ENCODE results near the gene COL6A5. TPM values are rescaled to one million over a fixed set of nuclear protein-coding genes. Genes with fewer than 3 reads are reported as not detected.

Gene COL6A5
- total RNA-seq, 1 experiment from 2014 or later: not detected

DNA sequence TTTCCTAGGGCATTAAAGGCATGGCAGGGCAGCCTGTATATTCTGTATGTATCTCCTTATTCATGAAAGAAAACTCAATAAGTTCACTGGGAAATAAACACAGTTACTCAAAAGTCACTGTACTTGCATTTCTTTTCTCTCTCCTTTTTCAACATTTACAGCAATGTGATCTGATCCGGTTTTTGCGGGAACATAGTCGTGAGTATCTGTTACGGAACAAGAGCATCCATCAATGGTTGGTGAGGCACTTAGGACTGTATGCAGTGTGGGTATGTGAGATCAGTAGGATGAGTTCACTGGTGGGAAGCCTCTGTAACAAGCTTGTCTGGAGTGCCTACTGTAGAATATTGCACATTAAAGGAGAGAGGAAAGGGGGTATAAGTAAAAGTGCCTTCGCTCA lies 80.7 kb downstream of the COL6A5 start:
- RAD21 ChIA-PET (ENCODE audit: low non-redundant PET in 1 of 2, low total read pairs in 2 of 2, uncharacterized antibody in 2 of 2, unreplicated experiment in 2 of 2): no interaction called here
- no TSS peak for BruUV-seq (replicated peaks)
- no peaks in the 10 kb centered on the region for H3K9me2 ChIP-seq (ENCODE audit: insufficient read depth)
- no peak for ATAC-seq
- no peak for DNase-seq (ENCODE audit: low read depth, low spot score)
- no peak overlapping the region for H3K4me3 ChIP-seq (replicated peaks in 1 of 2; ENCODE audit: low read depth in 1 of 2, low read length in 2 of 2)
- H3K9me3 ChIP-seq (ENCODE audit: control insufficient read depth in 1 of 2, insufficient read depth in 1 of 2, low read depth in 1 of 2, low read length in 2 of 2): no peaks in the 10 kb centered on the region
- no peak for TF ChIP-seq EZH2phosphoT487 (IDR thresholded peaks at IDR 0.05; ENCODE audit: borderline replicate concordance)
- TF ChIP-seq EGR1 (IDR thresholded peaks at IDR 0.05; ENCODE audit: low read depth): no peak
- TF ChIP-seq YY1 (IDR thresholded peaks at IDR 0.05; ENCODE audit: extremely low read depth, insufficient replicate concordance, low read depth, low read length): no peak
- no peak for TF ChIP-seq RAD21 (IDR thresholded peaks at IDR 0.05; ENCODE audit: low read depth)
- TF ChIP-seq CEBPB (IDR thresholded peaks at IDR 0.05; ENCODE audit: low read depth): no peak
- no peak for TF ChIP-seq FOSL1 (IDR thresholded peaks at IDR 0.05; ENCODE audit: low read depth)
- no peak for TF ChIP-seq REST (IDR thresholded peaks at IDR 0.05; ENCODE audit: low read depth)
- no peak for TF ChIP-seq SP1 (IDR thresholded peaks at IDR 0.05; ENCODE audit: low read depth)
- no peak for TF ChIP-seq CTCF (IDR thresholded peaks at IDR 0.05 in 2 of 3, conservative IDR thresholded peaks at IDR 0.05 in 1 of 3; ENCODE audit: borderline replicate concordance in 1 of 3, insufficient read depth in 1 of 3, low read depth in 2 of 3, low read length in 2 of 3)
- no peak for TF ChIP-seq EZH2 (IDR thresholded peaks at IDR 0.05)
- no peaks in the 10 kb centered on the region for H4K20me1 ChIP-seq (ENCODE audit: insufficient read depth)
- H3K36me3 ChIP-seq (ENCODE audit: control insufficient read depth in 1 of 2, insufficient read depth in 2 of 2, low read length in 2 of 2): no peaks in the 10 kb centered on the region
- no peak overlapping the region for H2AFZ ChIP-seq (ENCODE audit: low read depth, low read length, poor library complexity, severe bottlenecking)
- no peaks in the 10 kb centered on the region for H3K4me1 ChIP-seq (ENCODE audit: control insufficient read depth in 1 of 2, insufficient read depth in 2 of 2, low read length in 2 of 2)
- no peak overlapping the region for H3K4me2 ChIP-seq (ENCODE audit: low read length)
- peaks cover 56% of the 10 kb centered on the region for H3K27me3 ChIP-seq (ENCODE audit: insufficient read depth, low read length)
- intact Hi-C loops (cut with micrococcal nuclease): no loop called here
- POLR2A ChIA-PET: no interaction called here
- no peak overlapping the region for H3K27ac ChIP-seq (ENCODE audit: low read depth, low read length)
- H3K79me2 ChIP-seq (ENCODE audit: insufficient read depth, low read length): no peaks in the 10 kb centered on the region
- no peak overlapping the region for H3K9ac ChIP-seq (ENCODE audit: low read length)
- CTCF ChIA-PET: no interaction called here
